ENCODE data around the gene PELI2.

PELI2 gene

DNA sequence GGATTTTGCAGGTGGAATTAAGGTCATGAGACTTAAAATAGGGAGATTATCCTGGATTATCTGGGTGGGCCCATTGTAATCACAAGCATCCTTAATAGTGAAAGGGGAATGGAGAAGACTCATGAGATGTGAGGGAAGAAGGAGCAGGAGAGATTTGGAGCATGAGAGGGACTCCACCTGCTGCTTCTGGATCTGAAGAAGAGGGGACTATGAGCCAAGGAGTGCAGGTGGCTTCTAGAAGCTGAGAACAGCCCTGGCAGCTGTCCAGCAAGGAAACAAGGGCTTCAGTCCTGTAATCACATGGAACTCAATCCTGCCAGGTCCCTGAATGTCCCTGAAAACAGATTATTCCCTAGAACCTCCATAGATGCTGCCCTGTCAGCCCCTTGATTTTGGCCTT, 67.8 kb downstream of the PELI2 start:
- Mint-ChIP-seq H3K27me3 (no peaks in the 10 kb centered on the region), H3K4me1 (peaks cover 5% of the 10 kb centered on the region), H3K27ac (no peak overlapping the region), H3K9me3 (no peaks in the 10 kb centered on the region), H3K36me3 (ENCODE audit: low read depth) (no peaks in the 10 kb centered on the region), H3K4me3 (no peak overlapping the region)
- ATAC-seq (no peak), DNase-seq (no peak)

DNA sequence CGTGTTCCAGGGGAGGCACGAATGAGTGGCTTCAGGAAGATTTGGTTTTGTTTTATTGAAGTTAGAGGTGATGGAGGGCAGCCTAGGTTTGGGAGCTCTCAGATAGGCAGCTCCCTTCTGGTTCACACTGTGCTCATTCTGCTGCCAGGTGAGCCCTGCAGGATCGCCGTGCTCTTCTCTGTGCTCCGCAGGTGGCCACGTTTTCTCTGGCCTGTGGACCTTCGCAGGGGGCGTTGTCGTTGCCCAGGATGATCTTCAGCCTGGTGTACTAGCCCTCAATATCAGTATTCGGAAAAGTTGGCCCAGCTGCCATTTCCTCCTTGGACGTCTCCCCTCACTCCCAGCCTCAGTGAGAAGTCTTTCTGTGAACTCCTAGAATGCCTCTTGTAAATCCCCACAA, 69.5 kb downstream of the PELI2 start:
- Mint-ChIP-seq H3K27me3 (no peaks in the 10 kb centered on the region), H3K27ac (no peak overlapping the region), H3K4me3 (no peak overlapping the region), H3K4me1 (no peaks in the 10 kb centered on the region), H3K36me3 (ENCODE audit: low read depth) (no peaks in the 10 kb centered on the region), H3K9me3 (no peaks in the 10 kb centered on the region)
- ATAC-seq (no peak), DNase-seq (no peak)

DNA sequence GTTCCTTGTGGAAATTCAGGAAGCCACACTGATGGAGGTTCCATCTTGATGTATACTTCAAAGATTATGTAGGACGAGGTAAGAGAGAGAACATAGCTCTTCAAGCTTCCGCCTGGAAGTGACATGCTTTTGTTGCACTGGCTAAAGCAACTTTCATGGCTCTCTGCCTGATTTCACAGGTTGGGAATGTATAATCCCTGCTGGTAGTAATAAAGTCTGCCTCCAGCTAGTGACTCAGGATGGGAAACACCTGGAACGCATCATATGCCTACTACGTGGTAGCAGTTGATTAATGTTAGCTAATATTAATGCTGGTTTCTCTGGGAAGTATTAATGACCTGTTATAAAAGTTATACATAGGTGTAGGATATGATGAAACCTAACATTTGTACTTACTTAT, 71.1 kb downstream of the PELI2 start:
- Mint-ChIP-seq H3K4me1 (peaks cover 3% of the 10 kb centered on the region), H3K9me3 (no peaks in the 10 kb centered on the region), H3K27me3 (no peaks in the 10 kb centered on the region), H3K27ac (no peak overlapping the region), H3K36me3 (ENCODE audit: low read depth) (no peaks in the 10 kb centered on the region), H3K4me3 (no peak overlapping the region)
- ATAC-seq, result no peak
- DNase-seq, result no peak

DNA sequence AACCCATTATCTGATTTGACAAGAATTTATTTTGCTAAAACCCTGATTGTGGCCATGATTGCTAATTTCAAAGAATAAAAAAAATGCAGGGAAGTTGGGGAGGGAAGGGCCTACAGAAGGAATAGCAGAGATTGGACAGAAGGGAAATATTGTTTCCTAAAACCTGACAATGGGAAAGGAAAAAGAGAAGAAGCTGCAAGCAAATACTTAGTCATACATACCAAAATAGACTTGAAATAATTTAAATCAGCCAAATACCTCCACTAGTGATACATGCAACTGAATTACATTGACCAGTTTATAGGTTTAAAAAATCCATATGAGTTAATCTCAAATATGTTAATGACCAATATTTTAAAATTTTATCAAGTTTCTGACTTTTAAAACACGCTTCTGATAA, 75.1 kb downstream of the PELI2 start:
- Mint-ChIP-seq H3K9me3 (no peaks in the 10 kb centered on the region), H3K27ac (no peak overlapping the region), H3K4me1 (peaks cover 25% of the 10 kb centered on the region), H3K27me3 (no peaks in the 10 kb centered on the region), H3K4me3 (no peak overlapping the region), H3K36me3 (ENCODE audit: low read depth) (no peaks in the 10 kb centered on the region)
- ATAC-seq (no peak), DNase-seq (no peak)

DNA sequence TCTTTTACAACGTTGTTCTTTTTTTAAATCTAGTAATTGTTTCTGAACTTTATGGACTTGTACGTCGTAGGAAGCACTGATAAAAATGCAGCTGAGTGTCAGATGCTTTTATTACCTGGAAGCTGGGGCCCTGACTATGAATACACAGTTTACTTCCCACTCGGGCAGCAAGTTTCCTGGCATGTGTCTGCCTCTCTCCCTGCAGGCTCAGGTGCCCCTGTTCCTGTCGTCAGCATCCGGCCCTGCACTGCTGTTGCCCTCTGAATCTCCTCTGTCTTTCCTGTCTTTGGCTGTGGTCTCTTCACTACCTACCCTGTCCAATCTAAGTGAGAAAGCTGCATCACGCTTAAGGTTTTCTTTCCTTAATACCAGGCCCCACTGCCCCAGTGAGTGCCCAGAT, 75.8 kb downstream of the PELI2 start:
- H3K4me1 Mint-ChIP-seq, result peaks cover 25% of the 10 kb centered on the region
- H3K9me3 Mint-ChIP-seq, result no peaks in the 10 kb centered on the region
- H3K4me3 Mint-ChIP-seq, result no peak overlapping the region
- peak; percentile 25 for ATAC-seq
- peak; percentile 15 for DNase-seq
- no peaks in the 10 kb centered on the region for H3K36me3 Mint-ChIP-seq (ENCODE audit: low read depth)
- no peak overlapping the region for H3K27ac Mint-ChIP-seq
- H3K27me3 Mint-ChIP-seq, result no peaks in the 10 kb centered on the region

DNA sequence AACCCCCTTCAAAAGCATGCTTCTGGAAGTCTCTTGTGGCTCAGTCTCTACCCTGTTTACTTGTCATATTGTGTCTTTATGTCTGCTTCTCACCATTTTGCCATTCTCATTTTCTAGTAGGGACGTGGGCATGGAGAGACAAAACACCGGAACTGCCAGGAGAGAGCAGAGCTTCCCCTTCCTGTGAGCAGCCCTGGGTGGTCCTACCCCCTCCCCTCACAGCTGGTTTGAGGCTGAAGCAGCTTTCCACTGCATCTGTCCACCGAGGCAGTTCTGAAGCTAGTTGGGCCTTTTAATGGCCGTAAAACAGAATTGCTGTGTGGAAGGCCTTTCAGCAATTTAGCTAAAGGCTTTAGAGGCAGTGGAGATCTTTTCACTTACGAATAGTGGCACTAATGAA, 77.0 kb downstream of the PELI2 start:
- no peak for ATAC-seq
- Mint-ChIP-seq H3K27ac (no peak overlapping the region), H3K4me1 (peaks cover 25% of the 10 kb centered on the region), H3K9me3 (no peaks in the 10 kb centered on the region), H3K27me3 (no peaks in the 10 kb centered on the region), H3K36me3 (ENCODE audit: low read depth) (no peaks in the 10 kb centered on the region), H3K4me3 (no peak overlapping the region)
- DNase-seq, result no peak

DNA sequence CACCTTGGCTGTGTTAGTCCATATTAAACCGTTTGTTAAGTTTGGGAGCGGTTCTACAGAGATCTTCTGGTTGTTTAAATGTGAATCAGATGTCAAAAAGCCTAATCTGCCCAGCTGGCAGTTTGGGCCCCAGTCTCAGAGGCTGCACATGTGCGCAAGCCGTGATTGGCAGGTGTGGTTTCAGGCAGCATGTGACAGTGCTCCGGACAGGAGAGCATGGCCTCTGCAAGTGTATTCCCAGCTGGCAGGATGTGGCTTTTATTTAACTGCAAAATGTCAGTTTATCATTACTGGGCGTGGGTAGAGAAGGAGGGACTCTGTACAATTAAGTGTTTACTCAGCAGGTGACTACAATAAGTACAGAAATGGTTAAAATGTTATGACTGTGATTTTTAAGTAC, 77.5 kb downstream of the PELI2 start:
- H3K9me3 Mint-ChIP-seq, result no peaks in the 10 kb centered on the region
- ATAC-seq, result peak; percentile 67
- peak overlapping the region; percentile 39 for H3K4me3 Mint-ChIP-seq
- H3K4me1 Mint-ChIP-seq, result peaks cover 25% of the 10 kb centered on the region
- H3K36me3 Mint-ChIP-seq (ENCODE audit: low read depth), result no peaks in the 10 kb centered on the region
- peak; percentile 38 for DNase-seq
- H3K27ac Mint-ChIP-seq, result peak overlapping the region; percentile 81
- H3K27me3 Mint-ChIP-seq, result no peaks in the 10 kb centered on the region

DNA sequence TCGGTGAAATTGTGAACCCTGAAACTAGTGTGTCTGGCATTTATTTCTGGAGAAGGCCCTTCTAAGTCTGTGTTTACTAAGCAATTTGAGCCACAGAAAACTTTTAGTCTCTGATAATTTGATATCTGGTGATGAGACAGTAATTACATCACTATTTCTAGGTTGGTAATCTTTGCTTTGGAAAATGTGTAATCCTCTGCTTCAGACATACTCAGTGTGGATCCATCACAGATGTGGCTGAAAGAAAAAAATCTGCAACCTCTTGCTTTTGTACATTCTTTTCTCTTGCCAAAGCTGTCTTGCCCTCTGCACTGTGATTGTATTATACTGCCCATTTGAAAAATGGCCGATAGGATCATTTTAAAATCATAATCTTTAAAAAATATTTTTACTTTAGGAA, 78.1 kb downstream of the PELI2 start:
- Mint-ChIP-seq H3K36me3 (ENCODE audit: low read depth) (no peaks in the 10 kb centered on the region), H3K9me3 (no peaks in the 10 kb centered on the region), H3K4me3 (peak overlapping the region; percentile 39), H3K27ac (peak overlapping the region; percentile 81), H3K4me1 (peaks cover 25% of the 10 kb centered on the region), H3K27me3 (no peaks in the 10 kb centered on the region)
- DNase-seq (no peak), ATAC-seq (no peak)

DNA sequence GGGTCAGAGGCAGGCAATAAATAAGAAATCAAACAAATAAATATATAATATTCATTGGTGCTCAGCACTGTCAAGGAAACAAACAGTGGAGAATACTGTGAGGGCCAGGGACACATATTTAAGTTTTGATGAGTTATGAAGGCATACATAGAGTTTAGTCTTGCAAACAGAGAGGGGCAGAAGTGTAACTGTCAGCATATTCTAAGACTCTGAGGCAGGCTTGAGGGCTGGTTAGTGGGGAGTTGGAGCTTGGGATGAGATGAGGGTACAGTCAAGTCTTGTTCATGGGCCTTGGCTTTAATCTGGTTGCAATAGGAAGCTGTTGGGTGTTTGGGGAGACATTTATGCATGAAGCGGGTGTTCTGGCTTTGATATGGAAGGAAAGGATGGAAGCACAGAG, 78.9 kb downstream of the PELI2 start:
- no peak overlapping the region for H3K4me3 Mint-ChIP-seq
- no peaks in the 10 kb centered on the region for H3K36me3 Mint-ChIP-seq (ENCODE audit: low read depth)
- no peaks in the 10 kb centered on the region for H3K27me3 Mint-ChIP-seq
- peaks cover 28% of the 10 kb centered on the region for H3K4me1 Mint-ChIP-seq
- ATAC-seq (no peak), DNase-seq (no peak)
- H3K27ac Mint-ChIP-seq, result no peak overlapping the region
- no peaks in the 10 kb centered on the region for H3K9me3 Mint-ChIP-seq

DNA sequence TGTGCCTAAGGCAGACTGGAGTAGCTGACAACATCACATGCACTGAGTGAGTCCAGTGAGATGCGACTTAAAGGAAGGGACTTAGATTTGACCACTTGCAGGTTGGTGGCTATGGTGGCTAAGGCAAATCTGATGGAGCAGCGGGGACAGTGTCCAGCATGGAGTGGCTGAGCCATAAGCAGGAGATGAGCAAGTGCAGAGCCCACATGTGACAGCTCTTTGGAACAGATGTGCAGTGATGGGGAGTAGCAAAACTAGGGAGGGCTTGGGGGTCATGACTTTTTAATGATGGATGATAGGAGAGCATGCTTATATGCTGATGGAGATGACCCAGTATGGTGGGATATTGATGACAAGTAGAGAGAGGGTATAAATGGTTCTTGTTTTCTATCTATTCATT, 80.2 kb downstream of the PELI2 start:
- no peak overlapping the region for H3K27ac Mint-ChIP-seq
- H3K9me3 Mint-ChIP-seq, result no peaks in the 10 kb centered on the region
- H3K36me3 Mint-ChIP-seq (ENCODE audit: low read depth), result no peaks in the 10 kb centered on the region
- no peaks in the 10 kb centered on the region for H3K27me3 Mint-ChIP-seq
- peaks cover 29% of the 10 kb centered on the region for H3K4me1 Mint-ChIP-seq
- no peak overlapping the region for H3K4me3 Mint-ChIP-seq
- ATAC-seq (no peak), DNase-seq (no peak)

DNA sequence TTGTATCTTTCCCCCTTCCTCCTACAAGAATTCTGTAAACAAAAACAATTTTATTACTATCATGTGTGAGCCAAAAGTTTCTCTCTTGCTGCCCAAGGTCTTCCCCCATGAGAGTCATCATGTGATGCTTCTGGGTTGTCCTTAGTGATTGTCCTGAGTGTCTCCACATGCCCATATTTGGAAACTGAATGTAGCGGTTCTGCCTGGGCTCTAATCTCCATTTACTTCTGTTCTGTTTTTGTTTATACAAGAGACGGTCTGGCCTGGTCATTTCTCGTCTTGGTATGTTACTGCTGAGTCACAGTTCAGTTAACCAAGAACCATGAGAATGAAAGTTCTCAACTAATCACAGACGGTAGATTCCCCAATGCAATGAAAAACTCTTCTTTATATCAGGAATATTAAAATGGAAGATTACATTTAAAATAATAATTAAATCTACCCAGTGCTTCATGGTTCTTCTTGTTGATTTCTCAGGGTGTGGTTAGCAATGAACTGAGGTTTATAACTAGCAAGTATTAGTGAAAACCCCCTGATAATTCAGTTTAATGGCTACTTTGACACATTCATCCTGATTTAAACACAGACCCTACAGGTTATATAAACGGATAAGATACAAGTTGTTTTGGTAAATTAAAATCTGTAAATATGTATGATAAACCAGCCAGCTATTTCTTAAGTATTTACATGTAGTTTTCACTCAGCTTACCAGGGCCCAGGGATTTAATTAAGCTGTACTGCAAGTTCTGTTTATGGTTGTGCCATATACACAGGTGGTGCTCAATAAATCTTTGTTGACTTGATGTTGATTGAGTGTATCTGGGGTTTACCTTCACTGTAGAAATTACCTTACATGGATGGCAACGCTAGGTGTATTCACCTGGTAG, 81.1 kb downstream of the PELI2 start:
- H3K9me3 Mint-ChIP-seq, result no peaks in the 10 kb centered on the region
- no peak overlapping the region for H3K4me3 Mint-ChIP-seq
- H3K27ac Mint-ChIP-seq, result no peak overlapping the region
- no peaks in the 10 kb centered on the region for H3K27me3 Mint-ChIP-seq
- no peaks in the 10 kb centered on the region for H3K36me3 Mint-ChIP-seq (ENCODE audit: low read depth)
- H3K4me1 Mint-ChIP-seq, result peaks cover 25% of the 10 kb centered on the region
- ATAC-seq, result no peak
- no peak for DNase-seq

DNA sequence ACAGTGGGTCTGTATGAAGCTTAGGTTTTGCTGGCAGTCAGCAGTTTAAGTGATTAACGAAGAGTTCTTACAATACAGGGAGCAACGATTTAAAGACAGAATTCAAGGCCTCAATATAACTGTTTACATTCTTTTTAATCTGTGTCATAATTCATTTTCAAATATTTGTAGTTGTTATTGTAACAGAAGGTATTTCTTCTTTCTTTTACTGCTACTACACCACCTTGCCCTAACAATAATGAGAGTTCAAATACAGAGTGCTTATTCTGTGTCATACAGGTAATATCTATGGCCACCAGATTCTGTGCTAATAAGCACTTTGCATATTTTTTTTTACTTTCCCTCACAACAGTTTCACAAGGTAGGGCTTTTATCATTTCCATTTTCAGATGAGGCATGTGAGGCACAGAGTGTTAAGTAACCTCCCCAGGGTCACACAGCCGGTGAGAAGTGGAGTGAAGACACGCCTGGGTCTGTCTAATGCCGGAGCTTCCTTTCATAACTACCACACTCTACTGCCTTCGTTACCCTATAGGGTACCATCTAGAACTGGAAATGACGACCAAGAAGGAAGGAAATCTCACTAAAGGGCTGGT, 81.9 kb downstream of the PELI2 start:
- Mint-ChIP-seq H3K4me3 (no peak overlapping the region), H3K4me1 (peaks cover 18% of the 10 kb centered on the region), H3K27ac (no peak overlapping the region), H3K36me3 (ENCODE audit: low read depth) (no peaks in the 10 kb centered on the region), H3K27me3 (no peaks in the 10 kb centered on the region), H3K9me3 (no peaks in the 10 kb centered on the region)
- ATAC-seq, result no peak
- no peak for DNase-seq

DNA sequence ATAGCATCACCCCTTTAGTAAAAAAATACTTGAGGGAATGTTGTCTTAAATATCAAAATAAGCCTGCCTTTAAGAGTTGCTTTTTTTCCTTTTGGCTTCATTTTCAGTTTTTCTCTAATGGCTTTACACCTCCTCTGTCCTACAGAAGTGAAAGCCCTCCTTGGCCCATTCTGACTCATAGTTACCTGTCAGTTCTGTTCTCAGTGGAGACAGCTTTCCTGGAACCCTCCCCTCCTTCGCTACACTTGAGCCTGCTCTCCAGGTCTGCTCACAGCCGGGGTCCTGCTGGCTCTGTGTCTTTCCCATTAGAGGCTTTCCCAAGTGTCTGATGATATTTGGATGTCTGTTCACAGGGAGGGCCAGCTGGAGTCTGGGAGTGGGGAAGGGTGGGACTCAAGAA, 84.0 kb downstream of the PELI2 start:
- H3K36me3 Mint-ChIP-seq (ENCODE audit: low read depth), result no peaks in the 10 kb centered on the region
- ATAC-seq, result peak; percentile 63
- H3K27me3 Mint-ChIP-seq, result no peaks in the 10 kb centered on the region
- H3K9me3 Mint-ChIP-seq, result no peaks in the 10 kb centered on the region
- H3K4me1 Mint-ChIP-seq, result peaks cover 4% of the 10 kb centered on the region
- H3K27ac Mint-ChIP-seq, result no peak overlapping the region
- no peak overlapping the region for H3K4me3 Mint-ChIP-seq
- no peak for DNase-seq

DNA sequence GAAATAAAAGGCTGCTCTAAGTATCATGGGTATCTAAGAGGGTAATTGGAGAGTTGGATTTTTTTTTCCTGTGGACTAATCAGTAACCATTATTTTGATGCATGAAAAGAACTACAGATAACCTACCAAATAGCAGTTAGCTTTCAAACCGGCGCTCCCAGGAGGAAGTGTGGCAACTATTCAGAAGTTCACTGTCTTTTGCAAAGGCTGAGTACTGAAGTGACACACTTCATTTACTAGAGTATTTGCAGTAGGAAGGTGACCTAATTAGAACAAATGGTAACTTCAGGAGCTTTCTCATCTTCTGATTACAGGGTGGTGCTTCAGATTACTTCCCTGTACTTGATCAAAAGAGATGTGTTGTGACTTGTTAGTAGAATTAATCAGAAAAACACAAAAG, 87.7 kb downstream of the PELI2 start:
- Mint-ChIP-seq H3K27me3 (no peaks in the 10 kb centered on the region), H3K36me3 (ENCODE audit: low read depth) (no peaks in the 10 kb centered on the region), H3K9me3 (no peaks in the 10 kb centered on the region), H3K27ac (no peak overlapping the region), H3K4me1 (peaks cover 4% of the 10 kb centered on the region), H3K4me3 (no peak overlapping the region)
- DNase-seq (no peak), ATAC-seq (no peak)

DNA sequence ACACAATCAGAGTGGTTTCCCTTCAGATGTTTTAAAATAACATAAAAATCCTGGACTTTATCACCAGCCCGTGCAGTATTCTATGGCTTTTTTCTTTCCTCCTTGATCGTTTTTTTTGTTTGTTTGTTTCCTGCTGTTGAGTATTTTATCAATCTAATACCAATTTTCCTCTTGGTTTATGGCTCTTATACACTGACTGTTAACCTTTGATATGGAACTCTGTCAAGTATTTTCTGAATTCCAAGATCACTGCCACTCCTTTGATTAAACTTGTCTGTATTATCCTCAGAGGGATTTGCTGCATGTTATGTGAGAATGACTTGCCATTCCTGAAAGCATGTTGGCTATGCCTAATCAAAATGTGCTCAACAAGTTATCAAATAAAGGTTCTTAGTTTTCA, 88.4 kb downstream of the PELI2 start:
- no peak for DNase-seq
- Mint-ChIP-seq H3K4me3 (no peak overlapping the region), H3K27me3 (no peaks in the 10 kb centered on the region), H3K9me3 (no peaks in the 10 kb centered on the region), H3K36me3 (ENCODE audit: low read depth) (no peaks in the 10 kb centered on the region), H3K4me1 (peaks cover 4% of the 10 kb centered on the region), H3K27ac (no peak overlapping the region)
- ATAC-seq, result no peak
